GM12801 (cell line): ENCODE measurements around the gene CD274.

Experiments used
- TF ChIP-seq, protein P1 (sequence below): IDR thresholded peaks from one replicate; pipeline ENCODE4 v1.5.1; 2011; ENCODE audit warnings: control low read depth; ENCODE audit not compliant: insufficient read length; ENCODE audit errors: extremely low read depth

Gene CD274

DNA sequence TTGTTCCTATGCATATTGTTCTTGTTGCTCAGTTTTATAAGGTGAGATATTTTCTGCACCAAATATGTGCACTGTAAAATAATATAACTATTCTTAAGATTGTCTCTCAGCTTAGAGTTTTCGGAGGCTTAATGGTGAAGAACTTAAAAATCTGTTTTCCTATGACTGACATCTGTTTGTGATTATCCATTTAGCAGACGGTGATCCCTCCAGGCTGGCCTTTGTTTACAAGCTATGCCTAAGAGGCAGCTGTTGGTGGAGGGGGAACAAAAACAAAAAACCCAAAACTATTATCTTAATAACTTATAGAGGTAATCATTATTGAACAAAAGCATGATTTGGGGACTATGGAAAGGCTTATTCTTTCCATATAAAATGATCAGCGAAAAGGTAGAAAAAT, 60.6 kb downstream of the CD274 start:
- TF ChIP-seq, protein P1, sequence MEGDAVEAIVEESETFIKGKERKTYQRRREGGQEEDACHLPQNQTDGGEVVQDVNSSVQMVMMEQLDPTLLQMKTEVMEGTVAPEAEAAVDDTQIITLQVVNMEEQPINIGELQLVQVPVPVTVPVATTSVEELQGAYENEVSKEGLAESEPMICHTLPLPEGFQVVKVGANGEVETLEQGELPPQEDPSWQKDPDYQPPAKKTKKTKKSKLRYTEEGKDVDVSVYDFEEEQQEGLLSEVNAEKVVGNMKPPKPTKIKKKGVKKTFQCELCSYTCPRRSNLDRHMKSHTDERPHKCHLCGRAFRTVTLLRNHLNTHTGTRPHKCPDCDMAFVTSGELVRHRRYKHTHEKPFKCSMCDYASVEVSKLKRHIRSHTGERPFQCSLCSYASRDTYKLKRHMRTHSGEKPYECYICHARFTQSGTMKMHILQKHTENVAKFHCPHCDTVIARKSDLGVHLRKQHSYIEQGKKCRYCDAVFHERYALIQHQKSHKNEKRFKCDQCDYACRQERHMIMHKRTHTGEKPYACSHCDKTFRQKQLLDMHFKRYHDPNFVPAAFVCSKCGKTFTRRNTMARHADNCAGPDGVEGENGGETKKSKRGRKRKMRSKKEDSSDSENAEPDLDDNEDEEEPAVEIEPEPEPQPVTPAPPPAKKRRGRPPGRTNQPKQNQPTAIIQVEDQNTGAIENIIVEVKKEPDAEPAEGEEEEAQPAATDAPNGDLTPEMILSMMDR: no peak

DNA sequence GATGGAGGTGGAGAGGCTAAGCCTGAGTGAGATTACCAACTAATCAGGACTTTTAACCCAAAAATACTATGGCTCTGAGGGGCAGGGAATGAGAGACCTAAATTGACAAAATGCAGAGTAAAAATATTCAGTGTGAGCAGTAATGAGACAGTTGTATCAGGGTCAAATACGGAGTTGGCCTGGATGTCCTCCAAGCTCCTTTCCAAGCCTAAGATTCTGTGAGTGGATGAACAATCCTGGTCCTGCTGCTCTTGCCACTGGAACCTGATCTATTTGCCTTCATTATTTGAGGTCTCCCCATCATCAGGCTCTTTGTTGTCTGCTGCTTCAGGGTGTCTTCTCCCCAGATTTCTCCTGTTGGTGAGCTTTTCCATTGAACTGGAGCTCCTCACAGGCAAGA, 61.1 kb downstream of the CD274 start:
- TF ChIP-seq, protein P1: no peak

- TF ChIP-seq, protein P1: no peak
Observed at GRCh38 chr9:5511935-5512580, 61.7 kb downstream of the CD274 start.

GRCh38 chr9:5512658-5513452, 62.5 kb downstream of the CD274 start:
- TF ChIP-seq, protein P1: no peak

- TF ChIP-seq, protein P1: no peak
Observed at GRCh38 chr9:5513966-5514616, 63.7 kb downstream of the CD274 start.

GRCh38 chr9:5514617-5515260, 64.4 kb downstream of the CD274 start:
- TF ChIP-seq, protein P1: no peak

GRCh38 chr9:5515261-5515650, 64.9 kb downstream of the CD274 start:
- TF ChIP-seq, protein P1: no peak
